ENCODE data around the gene GSTO2.

GRCh38 chr10:104322416-104322782 is 53.4 kb downstream of the GSTO2 start:
- TF ChIP-seq CTCF (IDR thresholded peaks at IDR 0.05; ENCODE audit: low read length) (no peak), EZH2 (IDR thresholded peaks at IDR 0.05; ENCODE audit: borderline replicate concordance, low read length) (no peak)
